DLD1 (cell line): ENCODE measurements around the gene RNF150.
"Not testable (repeated sequence)": the region's sequence is repeated elsewhere in the genome, so short reads cannot be mapped to it uniquely, and the experiment has no call there.

ENCODE experiments used
- in situ Hi-C: cut with HindIII; loops from 2 replicates; pipeline ENCODE4 v1.10.0; 2017; ENCODE audit warnings: low sequenced_read_pairs

Gene RNF150

GRCh38 chr4:141078871-141079270 is 54.4 kb downstream of the RNF150 start:
- in situ Hi-C loops, result no loop called here

- in situ Hi-C loops, result no loop called here
Observed at GRCh38 chr4:141077611-141078225, 55.6 kb downstream of the RNF150 start.

GRCh38 chr4:141075553-141075952 is 57.7 kb downstream of the RNF150 start:
- in situ Hi-C loops, result no loop called here

GRCh38 chr4:141074098-141074878 is 59.0 kb downstream of the RNF150 start:
- in situ Hi-C loops, result no loop called here

GRCh38 chr4:141066690-141067089 is 66.6 kb downstream of the RNF150 start:
- in situ Hi-C loops, result no loop called here

GRCh38 chr4:141065872-141066271 is 67.4 kb downstream of the RNF150 start:
- in situ Hi-C loops, result no loop called here

GRCh38 chr4:141062651-141063050 is 70.6 kb downstream of the RNF150 start:
- in situ Hi-C loops, result no loop called here

- in situ Hi-C loops, result no loop called here
Observed at GRCh38 chr4:141058591-141059512, 74.4 kb downstream of the RNF150 start.

GRCh38 chr4:141057582-141057981 is 75.7 kb downstream of the RNF150 start:
- in situ Hi-C loops, result no loop called here

- in situ Hi-C loops, result no loop called here
Observed at GRCh38 chr4:141056473-141056872, 76.8 kb downstream of the RNF150 start.

GRCh38 chr4:141054446-141054845 is 78.8 kb downstream of the RNF150 start:
- in situ Hi-C loops, result no loop called here

- in situ Hi-C loops, result not testable (repeated sequence)
Observed at GRCh38 chr4:141050999-141051398, 82.3 kb downstream of the RNF150 start.

- in situ Hi-C loops, result no loop called here
Observed at GRCh38 chr4:141047228-141047884, 85.9 kb downstream of the RNF150 start.

- in situ Hi-C loops, result no loop called here
Observed at GRCh38 chr4:141046255-141046654, 87.0 kb downstream of the RNF150 start.

GRCh38 chr4:141045848-141046247 is 87.4 kb downstream of the RNF150 start:
- in situ Hi-C loops, result no loop called here

GRCh38 chr4:141041021-141041476 is 92.2 kb downstream of the RNF150 start:
- in situ Hi-C loops, result no loop called here

- in situ Hi-C loops, result no loop called here
Observed at GRCh38 chr4:141039156-141039555, 94.1 kb downstream of the RNF150 start.

GRCh38 chr4:141038428-141038827 is 94.8 kb downstream of the RNF150 start:
- in situ Hi-C loops, result no loop called here

GRCh38 chr4:141037446-141037845 is 95.8 kb downstream of the RNF150 start:
- in situ Hi-C loops, result no loop called here

- in situ Hi-C loops, result no loop called here
Observed at GRCh38 chr4:141036786-141037185, 96.5 kb downstream of the RNF150 start.

- in situ Hi-C loops, result no loop called here
Observed at GRCh38 chr4:141035920-141036319, 97.3 kb downstream of the RNF150 start.
